HepG2 (cell line): ENCODE results near the gene IQCN. TPM values are rescaled to one million over a fixed set of nuclear protein-coding genes. Genes with fewer than 3 reads are reported as not detected.
A peak's percentile ranks its signal among the peaks of the same experiment; 100 is the strongest.

Source experiments
- CBX2 ChIP-seq, 2 experiments: fragments of 200-600 bp in 1 of 2; sonication (generic); formaldehyde crosslinking in 1 of 2; IDR thresholded peaks; 2 replicates each; pipeline versions ENCODE4 v1.7.0 to v1.8.1; 2018 to 2022; ENCODE audit warnings: low read depth in 2 of 2, low read length in 1 of 2, mild to moderate bottlenecking in 1 of 2, missing genetic modification reagents in 1 of 2
- E2F1 ChIP-seq: sonication (generic); formaldehyde crosslinking; IDR thresholded peaks from 2 replicates; pipeline ENCODE4 v1.5.0; 2020; ENCODE audit warnings: missing genetic modification reagents
- ELF1 ChIP-seq: sonication (generic); formaldehyde crosslinking; IDR thresholded peaks from 2 replicates; pipeline ENCODE4 v1.4.0; 2020; ENCODE audit warnings: missing genetic modification reagents
- GLI4 ChIP-seq: sonication (generic); formaldehyde crosslinking; IDR thresholded peaks from 2 replicates; pipeline ENCODE4 v1.5.1; 2020; ENCODE audit warnings: missing genetic modification reagents, mild to moderate bottlenecking, moderate library complexity, borderline replicate concordance
- HNF4A ChIP-seq: sonication (generic); formaldehyde crosslinking; IDR thresholded peaks from 2 replicates; pipeline ENCODE4 v1.4.0; 2020; ENCODE audit warnings: missing genetic modification reagents
- HNF4G ChIP-seq, 2 experiments: sonication (generic) in 1 of 2; formaldehyde crosslinking in 1 of 2; IDR thresholded peaks; 2 replicates each; pipeline versions ENCODE4 v1.4.0 to v1.6.1; 2011 to 2020; ENCODE audit warnings: borderline replicate concordance in 2 of 2, low read depth in 2 of 2, mild to moderate bottlenecking in 2 of 2, low read length in 1 of 2, missing genetic modification reagents in 1 of 2, moderate library complexity in 1 of 2
- KLF15 ChIP-seq: sonication (generic); formaldehyde crosslinking; IDR thresholded peaks from 2 replicates; pipeline ENCODE4 v1.8.1; 2023; ENCODE audit warnings: borderline replicate concordance, mild to moderate bottlenecking, inconsistent platforms, missing genetic modification reagents, mixed read lengths
- POGK ChIP-seq: sonication (generic); formaldehyde crosslinking; conservative IDR thresholded peaks from 2 replicates; pipeline ENCODE4 v1.8.0; 2022; ENCODE audit warnings: mild to moderate bottlenecking, moderate library complexity, missing genetic modification reagents
- POLR2AphosphoS2 ChIP-seq: IDR thresholded peaks from 2 replicates; pipeline ENCODE4 v1.6.1; 2011; ENCODE audit warnings: low read depth, low read length, improper control_type of control experiment
- RBM39 ChIP-seq: fragments of 200-400 bp; formaldehyde crosslinking; IDR thresholded peaks from one replicate; pipeline ENCODE4 v1.6.1; 2018; ENCODE audit warnings: antibody characterized with exemption, mild to moderate bottlenecking, low read depth, low read length; ENCODE audit not compliant: poor library complexity, severe bottlenecking
- SAP130 ChIP-seq: IDR thresholded peaks from 2 replicates; pipeline ENCODE4 v1.6.1; 2016; ENCODE audit warnings: low read depth
- SMAD9 ChIP-seq: sonication (generic); formaldehyde crosslinking; IDR thresholded peaks from 2 replicates; pipeline ENCODE4 v1.5.1; 2020; ENCODE audit warnings: mild to moderate bottlenecking, missing genetic modification reagents
- SMARCE1 ChIP-seq: fragments of 450-650 bp; IDR thresholded peaks from 2 replicates; pipeline ENCODE4 v1.6.1; 2017; ENCODE audit warnings: borderline replicate concordance
- STAT5B ChIP-seq: sonication (generic); formaldehyde crosslinking; IDR thresholded peaks from 2 replicates; pipeline ENCODE4 v1.4.0; 2020; ENCODE audit warnings: missing genetic modification reagents
- TEF ChIP-seq: sonication (generic); formaldehyde crosslinking; IDR thresholded peaks from 2 replicates; pipeline ENCODE4 v1.5.0; 2020; ENCODE audit warnings: missing genetic modification reagents
- ZNF142 ChIP-seq: sonication (generic); formaldehyde crosslinking; IDR thresholded peaks from 2 replicates; pipeline ENCODE4 v1.4.0; 2020; ENCODE audit warnings: missing genetic modification reagents
- ZNF660 ChIP-seq: sonication (generic); formaldehyde crosslinking; IDR thresholded peaks from 2 replicates; pipeline ENCODE4 v1.5.1; 2020; ENCODE audit warnings: mild to moderate bottlenecking, low read depth, missing genetic modification reagents, borderline replicate concordance
- ZNF780A ChIP-seq: sonication (generic); formaldehyde crosslinking; IDR thresholded peaks from 2 replicates; pipeline ENCODE4 v1.8.0; 2022; ENCODE audit warnings: mild to moderate bottlenecking, missing genetic modification reagents, moderate library complexity
- ZNF879 ChIP-seq: sonication (generic); formaldehyde crosslinking; IDR thresholded peaks from 2 replicates; pipeline ENCODE4 v1.8.1; 2023; ENCODE audit warnings: missing genetic modification reagents
- polyA plus RNA-seq, 8 experiments: library from polyadenylated mRNA; depleted of rRNA in 3 of 8; stranded (reverse) in 7 of 8; unstranded in 1 of 8; fragments of >200 nt; fragmentation: Illumina TruSeq in 4 of 8; extraction: Trizol in 4 of 8; gene quantifications; 2 replicates each; pipeline versions ENCODE4 v1.2.1 to v1.2.3, GENCODE V29; 2011 to 2016; ENCODE audit warnings: low read depth in 4 of 8, missing spikeins in 1 of 8, mixed read lengths in 1 of 8; ENCODE audit not compliant: insufficient read depth in 1 of 8
- total RNA-seq, 5 experiments: library from RNA; depleted of rRNA; stranded (reverse); fragments of >200 nt; fragmentation: Illumina TruSeq; extraction: Trizol; gene quantifications; 2 replicates each; pipeline ENCODE4 v1.2.3, GENCODE V29; 2016; ENCODE audit warnings: low read depth in 1 of 5

The IQCN gene
- total and polyA plus RNA-seq, 2 of the 13 experiments (the other 11 are each of a cell fraction or from before 2014, with no cell fraction given), result 0.04 to 0.18 TPM

- peak; percentile 48 for TF ChIP-seq SAP130 (CRISPR knock-in tag)
- 0 out of 2 replicates have a peak, but pooled peaks have one; percentile 16 for TF ChIP-seq POLR2AphosphoS2
- no peak for TF ChIP-seq HNF4G (IDR thresholded peaks at IDR 0.05; ENCODE audit: borderline replicate concordance, low read depth, low read length)
- TF ChIP-seq HNF4G (CRISPR knock-in tag; IDR thresholded peaks at IDR 0.05; ENCODE audit: borderline replicate concordance, low read depth), result no peak
- no peak for TF ChIP-seq GLI4 (CRISPR knock-in tag)
- TF ChIP-seq ZNF142 (CRISPR knock-in tag), result peak; percentile 43; the same call in 1 of the 2 replicates
- TF ChIP-seq POGK (CRISPR knock-in tag), result no peak
- no peak for TF ChIP-seq E2F1 (CRISPR knock-in tag)
- TF ChIP-seq ELF1, result 0 out of 2 replicates have a peak, but pooled peaks have one; percentile 21
- no peak for TF ChIP-seq HNF4A
- TF ChIP-seq CBX2 (IDR thresholded peaks at IDR 0.05; ENCODE audit: low read depth, low read length), result no peak
- TF ChIP-seq CBX2 (CRISPR knock-in tag; IDR thresholded peaks at IDR 0.05; ENCODE audit: low read depth), result no peak
- TF ChIP-seq SMAD9 (CRISPR knock-in tag), result no peak
- TF ChIP-seq KLF15 (CRISPR knock-in tag), result no peak
- no peak for TF ChIP-seq ZNF660
- no peak for TF ChIP-seq RBM39
- TF ChIP-seq TEF (CRISPR knock-in tag), result no peak
- TF ChIP-seq SMARCE1, result no peak
- no peak for TF ChIP-seq ZNF780A
- no peak for TF ChIP-seq ZNF879 (CRISPR knock-in tag)
- no peak for TF ChIP-seq STAT5B (CRISPR knock-in tag)
Measured at GRCh38 chr19:18280247-18281081, 6.2 kb upstream of the IQCN start (continued).
